HepG2 (cell line): ENCODE measurements around the gene JPH4. TPM values are rescaled to one million over a fixed set of nuclear protein-coding genes. Genes with fewer than 3 reads are reported as not detected.
"Not testable (repeated sequence)": the region's sequence is repeated elsewhere in the genome, so short reads cannot be mapped to it uniquely, and the experiment has no call there.

ENCODE experiments used
- ARHGAP35 ChIP-seq: sonication (generic); formaldehyde crosslinking; IDR thresholded peaks from 2 replicates; pipeline ENCODE4 v1.9.0; 2022; ENCODE audit warnings: mild to moderate bottlenecking, inconsistent platforms, moderate library complexity, missing genetic modification reagents, borderline replicate concordance
- DDIT3 ChIP-seq: sonication (generic); formaldehyde crosslinking; IDR thresholded peaks from 2 replicates; pipeline ENCODE4 v1.4.0; 2020; ENCODE audit warnings: mild to moderate bottlenecking, missing genetic modification reagents
- ESRRA ChIP-seq: sonication (generic); formaldehyde crosslinking; IDR thresholded peaks from 2 replicates; pipeline ENCODE4 v1.5.1; 2020; ENCODE audit warnings: mild to moderate bottlenecking, low read depth, missing genetic modification reagents
- FOXJ3 ChIP-seq: sonication (generic); formaldehyde crosslinking; IDR thresholded peaks from 2 replicates; pipeline ENCODE4 v1.4.0; 2020; ENCODE audit warnings: missing genetic modification reagents, mild to moderate bottlenecking, borderline replicate concordance
- HMG20B ChIP-seq: conservative IDR thresholded peaks from 2 replicates; pipeline ENCODE4 v1.6.1; 2016; ENCODE audit warnings: missing genetic modification reagents, missing compliant biosample characterization
- MYNN ChIP-seq: sonication (generic); formaldehyde crosslinking; IDR thresholded peaks from 2 replicates; pipeline ENCODE4 v1.4.0; 2020; ENCODE audit warnings: mild to moderate bottlenecking, low read depth, missing genetic modification reagents
- NCOA5 ChIP-seq: sonication (generic); formaldehyde crosslinking; IDR thresholded peaks from 2 replicates; pipeline ENCODE4 v1.4.0; 2020; ENCODE audit warnings: missing genetic modification reagents
- PATZ1 ChIP-seq: sonication (generic); formaldehyde crosslinking; IDR thresholded peaks from 2 replicates; pipeline ENCODE4 v1.4.0; 2020; ENCODE audit warnings: missing genetic modification reagents
- PRDM4 ChIP-seq: sonication (generic); formaldehyde crosslinking; IDR thresholded peaks from 2 replicates; pipeline ENCODE4 v1.9.0; 2021; ENCODE audit warnings: missing genetic modification reagents, borderline replicate concordance
- RARA ChIP-seq: IDR thresholded peaks from 2 replicates; pipeline ENCODE4 v1.6.1; 2016; ENCODE audit warnings: missing genetic modification reagents, missing compliant biosample characterization
- TBX3 ChIP-seq: fragments of 450-650 bp; IDR thresholded peaks from 2 replicates; pipeline ENCODE4 v1.6.1; 2017; ENCODE audit warnings: antibody characterized with exemption, mild to moderate bottlenecking, inconsistent platforms, borderline replicate concordance
- TFE3 ChIP-seq: IDR thresholded peaks from 2 replicates; pipeline ENCODE4 v1.6.1; 2016
- ZHX2 ChIP-seq, 2 experiments: sonication (generic) in 1 of 2; formaldehyde crosslinking in 1 of 2; IDR thresholded peaks; 2 replicates each; pipeline versions ENCODE4 v1.6.1 to v1.9.0; 2014 to 2022; ENCODE audit warnings: antibody characterized with exemption in 1 of 2, borderline replicate concordance in 1 of 2, inconsistent platforms in 1 of 2, low read depth in 1 of 2, missing genetic modification reagents in 1 of 2
- polyA plus RNA-seq, 8 experiments: library from polyadenylated mRNA; depleted of rRNA in 3 of 8; stranded (reverse) in 7 of 8; unstranded in 1 of 8; fragments of >200 nt; fragmentation: Illumina TruSeq in 4 of 8; extraction: Trizol in 4 of 8; gene quantifications; 2 replicates each; pipeline versions ENCODE4 v1.2.1 to v1.2.3, GENCODE V29; 2011 to 2016; ENCODE audit warnings: low read depth in 4 of 8, missing spikeins in 1 of 8, mixed read lengths in 1 of 8; ENCODE audit not compliant: insufficient read depth in 1 of 8
- total RNA-seq, 5 experiments: library from RNA; depleted of rRNA; stranded (reverse); fragments of >200 nt; fragmentation: Illumina TruSeq; extraction: Trizol; gene quantifications; 2 replicates each; pipeline ENCODE4 v1.2.3, GENCODE V29; 2016; ENCODE audit warnings: low read depth in 1 of 5

JPH4 gene
- total and polyA plus RNA-seq, 2 of the 13 experiments (the other 11 are each of a cell fraction or from before 2014, with no cell fraction given): 0.08 to 0.22 TPM

- peak; percentile 50; the same call in 1 of the 2 replicates for TF ChIP-seq TBX3
- TF ChIP-seq NCOA5 (CRISPR knock-in tag): peak; percentile 47; the same call in 1 of the 2 replicates
- TF ChIP-seq MYNN (CRISPR knock-in tag): peak; percentile 41; the same call in 1 of the 2 replicates
- peak; percentile 61; the same call in 1 of the 2 replicates for TF ChIP-seq ARHGAP35 (CRISPR knock-in tag)
- TF ChIP-seq TFE3: peak; percentile 82
- peak; percentile 74; the same call in 1 of the 2 replicates for TF ChIP-seq RARA
- peak; percentile 67; the same call in 1 of the 2 replicates for TF ChIP-seq PRDM4
- TF ChIP-seq ZHX2 (IDR thresholded peaks at IDR 0.05; ENCODE audit: low read depth): not testable (repeated sequence)
- peak; percentile 72; the same call in 1 of the 2 replicates for TF ChIP-seq ZHX2 (CRISPR knock-in tag; IDR thresholded peaks at IDR 0.05; ENCODE audit: borderline replicate concordance)
- peak; percentile 32; the same call in 1 of the 2 replicates for TF ChIP-seq ESRRA (CRISPR knock-in tag)
- TF ChIP-seq FOXJ3 (CRISPR knock-in tag): peak; percentile 42; the same call in 1 of the 2 replicates
- 0 out of 2 replicates have a peak, but pooled peaks have one; percentile 13 for TF ChIP-seq DDIT3 (CRISPR knock-in tag)
- TF ChIP-seq HMG20B (CRISPR knock-in tag): peak; percentile 90
- peak; percentile 86 for TF ChIP-seq PATZ1 (CRISPR knock-in tag)
Measured at GRCh38 chr14:23609411-23610089, 31.0 kb upstream of the JPH4 start (continued).
